Measurements from ENCODE around the gene GOLGA8T. TPM values are rescaled to one million over a fixed set of nuclear protein-coding genes. Genes with fewer than 3 reads are reported as not detected.
"Not testable (repeated sequence)": the region's sequence is repeated elsewhere in the genome, so short reads cannot be mapped to it uniquely, and the experiment has no call there.

GOLGA8T gene
- total and polyA plus RNA-seq, 5 donors: 0.32 to 2.6 (median 1.8) TPM; not detected in 1

GRCh38 chr15:30192119-30192745 lies 57.4 kb downstream of the GOLGA8T start:
- H3K4me3 ChIP-seq (ENCODE audit: low read length); H3K4me1 ChIP-seq (ENCODE audit: control insufficient read depth, insufficient read depth, low read length); H3K27me3 ChIP-seq (ENCODE audit: control insufficient read depth, insufficient read depth); H3K27ac ChIP-seq (ENCODE audit: low read length); H3K9me3 ChIP-seq (ENCODE audit: control insufficient read depth, low read length); intact Hi-C loops (cut with DNase I): not testable (repeated sequence)
- ATAC-seq (peak; percentile 9 to 13), DNase-seq (peak in 1 of 3 donors; percentile 1)
- 2% methylated on average over 18 of the region's 53 CpGs for WGBS

GRCh38 chr15:30192892-30193291 lies 58.0 kb downstream of the GOLGA8T start:
- intact Hi-C loops (cut with DNase I); H3K27ac ChIP-seq (ENCODE audit: low read length); ATAC-seq; H3K4me1 ChIP-seq (ENCODE audit: control insufficient read depth, insufficient read depth, low read length); H3K4me3 ChIP-seq (ENCODE audit: low read length); H3K9me3 ChIP-seq (ENCODE audit: control insufficient read depth, low read length); H3K27me3 ChIP-seq (ENCODE audit: control insufficient read depth, insufficient read depth): not testable (repeated sequence)
- WGBS: 13% methylated on average over 2 of the region's 9 CpGs
- DNase-seq: peak in 1 of 3 donors; percentile 3

Other genes with a start within 250 kb of the GOLGA8T start
- gene GOLGA8J, start 52.1 kb upstream of the GOLGA8T start, total RNA-seq: under 1 TPM in 2 of 4 donors, not detected in 2; 0.28 to 0.32 TPM
- not detected for gene GOLGA8J, start 52.1 kb upstream of the GOLGA8T start, polyA plus RNA-seq